ENCODE results near the gene TMEM200C. TPM values are rescaled to one million over a fixed set of nuclear protein-coding genes. Genes with fewer than 3 reads are reported as not detected.
A peak's percentile ranks its signal among the peaks of the same experiment; 100 is the strongest.

TMEM200C gene
- 1 to 10 TPM in 1 of 2 donors, under 1 TPM in 1; 0.50 to 3.4 TPM for total RNA-seq

- no peak for TF ChIP-seq POLR2A (IDR thresholded peaks at IDR 0.05)
- TF ChIP-seq CTCF (IDR thresholded peaks at IDR 0.05): no peak
- TF ChIP-seq POLR2AphosphoS5 (IDR thresholded peaks at IDR 0.05): no peak
- no peaks in the 10 kb centered on the region for H3K36me3 ChIP-seq
- peak within 1 kb of the TSS; percentile 33 to 42 for H3K4me3 ChIP-seq
- no peak for DNase-seq (ENCODE audit: low spot score)
- intact Hi-C loops (cut with DNase I): no loop called here
- H3K9me3 ChIP-seq: no peaks in the 10 kb centered on the region
- H3K27me3 ChIP-seq (replicated peaks; ENCODE audit: insufficient read depth): peaks cover 9% of the 10 kb centered on the region
- H3K4me1 ChIP-seq (replicated peaks): peaks cover 3% of the 10 kb centered on the region
- peak within 1 kb of the TSS; percentile 21 to 36 for H3K27ac ChIP-seq
- under 1% methylated on average over 39 of the region's 83 CpGs for WGBS
These were observed at the start of gene TMEM200C for GRCh38 chr18:5895299-5895875. Gene TMEM200C (minus strand): TSS chr18:5895522. CDS start chr18:5892063, 3,459 bp downstream.

GRCh38 chr18:5944448-5944847 is 49.1 kb upstream of the TMEM200C start:
- TF ChIP-seq POLR2AphosphoS5 (IDR thresholded peaks at IDR 0.05) (no peak), POLR2A (IDR thresholded peaks at IDR 0.05) (no peak), CTCF (IDR thresholded peaks at IDR 0.05) (no peak)
- H3K4me3 ChIP-seq: no peak overlapping the region
- WGBS: 85% methylated on average over 3 of the region's 3 CpGs

GRCh38 chr18:5943514-5943913 is 48.2 kb upstream of the TMEM200C start:
- no peak overlapping the region for H3K27ac ChIP-seq
- DNase-seq (ENCODE audit: low spot score): no peak
- 56% methylated on average over 5 of the region's 5 CpGs for WGBS
- no peaks in the 10 kb centered on the region for H3K36me3 ChIP-seq
- no peaks in the 10 kb centered on the region for H3K27me3 ChIP-seq (replicated peaks; ENCODE audit: insufficient read depth)
- no peak for TF ChIP-seq POLR2AphosphoS5 (IDR thresholded peaks at IDR 0.05)
- TF ChIP-seq CTCF (IDR thresholded peaks at IDR 0.05): no peak
- TF ChIP-seq POLR2A (IDR thresholded peaks at IDR 0.05): no peak
- no peak overlapping the region for H3K4me3 ChIP-seq
- H3K9me3 ChIP-seq: no peaks in the 10 kb centered on the region
- intact Hi-C loops (cut with DNase I): no loop called here
- no peaks in the 10 kb centered on the region for H3K4me1 ChIP-seq (replicated peaks)

More at GRCh38 chr18:5944448-5944847, 49.1 kb upstream of the TMEM200C start:
- Histone ChIP-seq H3K4me1 (replicated peaks) (no peaks in the 10 kb centered on the region), H3K36me3 (no peaks in the 10 kb centered on the region), H3K9me3 (no peaks in the 10 kb centered on the region), H3K27me3 (replicated peaks; ENCODE audit: insufficient read depth) (no peaks in the 10 kb centered on the region), H3K27ac (no peak overlapping the region)
- DNase-seq (ENCODE audit: low spot score): no peak
- intact Hi-C loops (cut with DNase I): no loop called here

- no peak for DNase-seq (ENCODE audit: low spot score)
- Histone ChIP-seq H3K27me3 (replicated peaks; ENCODE audit: insufficient read depth) (no peaks in the 10 kb centered on the region), H3K27ac (no peak overlapping the region), H3K4me3 (no peak overlapping the region), H3K9me3 (no peaks in the 10 kb centered on the region), H3K4me1 (replicated peaks) (no peaks in the 10 kb centered on the region), H3K36me3 (no peaks in the 10 kb centered on the region)
- intact Hi-C loops (cut with DNase I): no loop called here
- WGBS: 65% methylated on average over 6 of the region's 6 CpGs
- TF ChIP-seq CTCF (IDR thresholded peaks at IDR 0.05): no peak
- no peak for TF ChIP-seq POLR2AphosphoS5 (IDR thresholded peaks at IDR 0.05)
- TF ChIP-seq POLR2A (IDR thresholded peaks at IDR 0.05): no peak
These were observed 47.3 kb upstream of the TMEM200C start for GRCh38 chr18:5942591-5942990.

GRCh38 chr18:5941890-5942289 is 46.6 kb upstream of the TMEM200C start:
- WGBS: 19% methylated on average over 3 of the region's 3 CpGs

More at GRCh38 chr18:5941890-5942289, 46.6 kb upstream of the TMEM200C start:
- no peak overlapping the region for H3K27ac ChIP-seq
- no peaks in the 10 kb centered on the region for H3K27me3 ChIP-seq (replicated peaks; ENCODE audit: insufficient read depth)
- no peak for DNase-seq (ENCODE audit: low spot score)
- H3K4me3 ChIP-seq: no peak overlapping the region
- TF ChIP-seq CTCF (IDR thresholded peaks at IDR 0.05) (no peak), POLR2A (IDR thresholded peaks at IDR 0.05) (no peak), POLR2AphosphoS5 (IDR thresholded peaks at IDR 0.05) (no peak)
- no peaks in the 10 kb centered on the region for H3K36me3 ChIP-seq
- intact Hi-C loops (cut with DNase I): no loop called here
- H3K9me3 ChIP-seq: no peaks in the 10 kb centered on the region
- no peaks in the 10 kb centered on the region for H3K4me1 ChIP-seq (replicated peaks)

Data from prostate gland (tissue), 2 donors.